SK-N-SH treated with all-trans-retinoic acid at 6 μM for 48 hours (cell line): Measurements from ENCODE around the gene NEK4.

ENCODE experiments used
- ESRRG ChIP-seq: fragments of 250-450 bp; sonication (Bioruptor Pico); IDR thresholded peaks from 2 replicates; pipeline ENCODE4 v1.6.1; 2021; ENCODE audit warnings: mild to moderate bottlenecking
- RARB ChIP-seq: fragments of 250-450 bp; sonication (Bioruptor Pico); IDR thresholded peaks from 2 replicates; pipeline ENCODE4 v1.8.0; 2021; ENCODE audit warnings: mild to moderate bottlenecking, moderate library complexity
- ZFP3 ChIP-seq: fragments of 250-450 bp; sonication (Bioruptor Pico); IDR thresholded peaks from 2 replicates; pipeline ENCODE4 v1.5.0; 2020; ENCODE audit warnings: mild to moderate bottlenecking, moderate library complexity
- TF ChIP-seq, protein P1 (sequence below): fragments of 250-450 bp; sonication (Bioruptor Pico); IDR thresholded peaks from 2 replicates; pipeline ENCODE4 v1.5.0; 2020; ENCODE audit warnings: mild to moderate bottlenecking, moderate library complexity
- TF ChIP-seq, protein P2 (sequence below): fragments of 250-450 bp; sonication (Bioruptor Pico); IDR thresholded peaks from 2 replicates; pipeline ENCODE4 v1.8.0; 2020; ENCODE audit warnings: mild to moderate bottlenecking, moderate library complexity, borderline replicate concordance

DNA sequence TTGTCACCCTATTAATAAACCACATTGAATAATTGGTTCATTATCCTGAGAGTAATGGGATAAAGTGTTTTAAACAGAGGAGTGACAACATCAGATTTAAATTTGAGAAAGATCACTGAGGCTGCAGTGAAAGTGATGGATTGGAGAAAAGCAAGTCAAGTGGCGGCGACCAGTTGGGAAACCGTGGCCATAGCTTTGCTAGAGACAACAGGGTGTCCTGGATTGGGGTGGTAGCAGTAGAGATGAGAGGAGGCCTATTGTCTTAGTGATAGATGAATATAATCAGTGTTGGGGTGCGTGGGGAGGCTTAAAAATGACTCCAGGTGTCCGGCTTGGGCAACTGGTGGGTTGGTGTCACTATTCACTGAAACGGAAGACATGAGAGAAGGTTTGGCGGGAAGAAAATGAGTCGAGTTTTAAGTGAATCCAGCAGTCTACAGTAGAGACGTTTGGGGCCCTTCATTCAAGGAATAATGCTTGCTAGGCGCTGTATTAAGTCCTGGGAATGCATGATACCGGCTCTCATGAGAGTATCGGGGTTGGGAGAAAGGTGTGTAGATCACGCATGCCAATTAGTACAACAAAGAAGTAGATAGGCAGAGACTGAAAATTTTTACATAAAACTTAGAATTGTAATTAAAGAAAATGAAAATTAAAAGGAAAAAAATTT, 819 bp downstream of the NEK4 start:
- TF ChIP-seq, protein P1, sequence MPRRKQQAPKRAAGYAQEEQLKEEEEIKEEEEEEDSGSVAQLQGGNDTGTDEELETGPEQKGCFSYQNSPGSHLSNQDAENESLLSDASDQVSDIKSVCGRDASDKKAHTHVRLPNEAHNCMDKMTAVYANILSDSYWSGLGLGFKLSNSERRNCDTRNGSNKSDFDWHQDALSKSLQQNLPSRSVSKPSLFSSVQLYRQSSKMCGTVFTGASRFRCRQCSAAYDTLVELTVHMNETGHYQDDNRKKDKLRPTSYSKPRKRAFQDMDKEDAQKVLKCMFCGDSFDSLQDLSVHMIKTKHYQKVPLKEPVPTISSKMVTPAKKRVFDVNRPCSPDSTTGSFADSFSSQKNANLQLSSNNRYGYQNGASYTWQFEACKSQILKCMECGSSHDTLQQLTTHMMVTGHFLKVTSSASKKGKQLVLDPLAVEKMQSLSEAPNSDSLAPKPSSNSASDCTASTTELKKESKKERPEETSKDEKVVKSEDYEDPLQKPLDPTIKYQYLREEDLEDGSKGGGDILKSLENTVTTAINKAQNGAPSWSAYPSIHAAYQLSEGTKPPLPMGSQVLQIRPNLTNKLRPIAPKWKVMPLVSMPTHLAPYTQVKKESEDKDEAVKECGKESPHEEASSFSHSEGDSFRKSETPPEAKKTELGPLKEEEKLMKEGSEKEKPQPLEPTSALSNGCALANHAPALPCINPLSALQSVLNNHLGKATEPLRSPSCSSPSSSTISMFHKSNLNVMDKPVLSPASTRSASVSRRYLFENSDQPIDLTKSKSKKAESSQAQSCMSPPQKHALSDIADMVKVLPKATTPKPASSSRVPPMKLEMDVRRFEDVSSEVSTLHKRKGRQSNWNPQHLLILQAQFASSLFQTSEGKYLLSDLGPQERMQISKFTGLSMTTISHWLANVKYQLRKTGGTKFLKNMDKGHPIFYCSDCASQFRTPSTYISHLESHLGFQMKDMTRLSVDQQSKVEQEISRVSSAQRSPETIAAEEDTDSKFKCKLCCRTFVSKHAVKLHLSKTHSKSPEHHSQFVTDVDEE (CRISPR knock-in tag) = no peak
- no peak for TF ChIP-seq RARB (CRISPR knock-in tag)
- TF ChIP-seq ESRRG (CRISPR knock-in tag) = no peak
- TF ChIP-seq, protein P2, sequence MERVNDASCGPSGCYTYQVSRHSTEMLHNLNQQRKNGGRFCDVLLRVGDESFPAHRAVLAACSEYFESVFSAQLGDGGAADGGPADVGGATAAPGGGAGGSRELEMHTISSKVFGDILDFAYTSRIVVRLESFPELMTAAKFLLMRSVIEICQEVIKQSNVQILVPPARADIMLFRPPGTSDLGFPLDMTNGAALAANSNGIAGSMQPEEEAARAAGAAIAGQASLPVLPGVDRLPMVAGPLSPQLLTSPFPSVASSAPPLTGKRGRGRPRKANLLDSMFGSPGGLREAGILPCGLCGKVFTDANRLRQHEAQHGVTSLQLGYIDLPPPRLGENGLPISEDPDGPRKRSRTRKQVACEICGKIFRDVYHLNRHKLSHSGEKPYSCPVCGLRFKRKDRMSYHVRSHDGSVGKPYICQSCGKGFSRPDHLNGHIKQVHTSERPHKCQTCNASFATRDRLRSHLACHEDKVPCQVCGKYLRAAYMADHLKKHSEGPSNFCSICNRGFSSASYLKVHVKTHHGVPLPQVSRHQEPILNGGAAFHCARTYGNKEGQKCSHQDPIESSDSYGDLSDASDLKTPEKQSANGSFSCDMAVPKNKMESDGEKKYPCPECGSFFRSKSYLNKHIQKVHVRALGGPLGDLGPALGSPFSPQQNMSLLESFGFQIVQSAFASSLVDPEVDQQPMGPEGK (CRISPR knock-in tag) = no peak
- no peak for TF ChIP-seq ZFP3 (CRISPR knock-in tag)
